C4-2B (cell line): ENCODE results near the gene SEH1L.
"Not testable (repeated sequence)": the region's sequence is repeated elsewhere in the genome, so short reads cannot be mapped to it uniquely, and the experiment has no call there.

Experiments
- H3K27ac ChIP-seq: fragments of 450-650 bp; 2 replicates; pipeline ENCODE4 v1.5.1; 2017
- CTCF ChIP-seq: fragments of 450-650 bp; conservative IDR thresholded peaks from 2 replicates; pipeline ENCODE4 v1.5.1; 2017; ENCODE audit warnings: mild to moderate bottlenecking
- ZFX ChIP-seq: fragments of 450-650 bp; IDR thresholded peaks from 2 replicates; pipeline ENCODE4 v1.6.1; 2017

Gene SEH1L

GRCh38 chr18:12947285-12948049 is at the start of gene SEH1L:
Gene SEH1L (plus strand): TSS chr18:12948011. CDS start chr18:12948122, 111 bp downstream.
- peak within 1 kb of the TSS; percentile 78 for H3K27ac ChIP-seq
- TF ChIP-seq CTCF = no peak
- peak; percentile 52; the same call in 1 of the 2 replicates for TF ChIP-seq ZFX

DNA sequence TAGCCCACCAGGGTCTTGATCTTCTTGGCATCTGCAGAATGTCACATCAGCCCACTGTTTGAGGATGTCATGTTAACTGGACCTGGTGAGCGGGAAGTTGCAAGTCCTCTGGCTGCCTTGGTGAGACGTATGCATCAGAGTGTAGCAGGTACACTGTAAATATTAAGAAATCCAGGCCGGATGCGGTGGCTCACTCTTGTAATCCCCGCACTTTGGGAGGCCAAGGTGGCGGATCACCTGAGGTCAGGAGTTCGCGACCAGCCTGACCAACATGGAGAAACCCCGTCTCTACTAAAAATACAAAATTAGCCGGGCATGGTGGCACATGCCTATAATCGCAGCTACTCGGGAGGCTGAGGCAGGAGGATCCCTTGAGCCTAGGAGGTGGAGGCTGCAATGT is 46.6 kb upstream of the SEH1L start:
- H3K27ac ChIP-seq = not testable (repeated sequence)

DNA sequence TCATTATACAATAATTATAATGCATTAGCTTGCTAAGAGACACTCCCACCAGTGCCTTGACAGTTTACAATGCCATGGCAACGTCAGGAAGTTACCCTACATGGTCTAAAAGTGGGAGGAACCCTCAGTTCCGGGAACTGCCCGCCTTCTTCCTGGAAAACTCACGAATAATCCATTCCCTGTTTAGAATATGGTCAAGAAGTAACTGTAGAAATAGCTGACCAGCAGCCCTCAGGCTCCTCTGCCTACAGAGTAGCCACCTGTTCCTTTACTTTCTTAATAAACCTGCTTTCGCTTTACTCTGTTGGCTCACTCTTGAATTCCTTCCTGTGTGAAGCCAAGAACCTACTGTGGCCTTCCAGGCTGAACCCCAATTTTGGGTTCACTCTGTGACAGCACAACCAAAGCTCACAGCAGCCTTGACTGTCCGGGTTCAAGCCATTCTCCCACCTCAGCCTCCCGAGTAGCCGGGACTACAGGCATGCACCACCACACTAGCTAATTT is 43.7 kb upstream of the SEH1L start:
- H3K27ac ChIP-seq = no peak overlapping the region
- TF ChIP-seq ZFX (no peak), CTCF (no peak)

DNA sequence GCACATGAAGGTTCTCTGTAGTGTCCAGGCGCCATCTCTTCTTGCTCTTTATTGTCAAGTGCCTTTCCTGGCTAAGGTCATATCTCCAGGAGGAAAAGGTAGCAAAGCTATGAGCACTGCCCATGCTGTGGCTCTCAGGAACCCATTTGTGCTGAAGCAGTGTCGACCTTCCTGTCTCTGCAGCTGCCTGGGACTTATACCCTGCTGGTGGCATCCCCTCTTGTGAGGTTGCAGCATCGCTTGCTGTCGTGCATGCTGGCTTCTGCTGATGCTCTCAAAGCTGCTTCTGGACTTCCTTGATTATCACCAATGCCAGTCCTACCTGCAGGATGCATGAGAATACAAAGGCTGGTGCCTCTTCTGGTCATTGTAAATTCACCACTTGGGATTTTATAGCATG is 41.7 kb upstream of the SEH1L start:
- H3K27ac ChIP-seq = no peak overlapping the region
- no peak for TF ChIP-seq ZFX
- no peak for TF ChIP-seq CTCF

GRCh38 chr18:12906773-12907172 is 41.0 kb upstream of the SEH1L start:
- H3K27ac ChIP-seq = no peak overlapping the region
- no peak for TF ChIP-seq CTCF
- TF ChIP-seq ZFX = no peak

- TF ChIP-seq ZFX (no peak), CTCF (no peak)
- H3K27ac ChIP-seq = no peak overlapping the region
Measured at GRCh38 chr18:12907258-12907925, 40.4 kb upstream of the SEH1L start.

GRCh38 chr18:12908706-12909105 is 39.1 kb upstream of the SEH1L start:
- no peak for TF ChIP-seq ZFX
- TF ChIP-seq CTCF = no peak
- H3K27ac ChIP-seq = no peak overlapping the region
